IPS DF 19.7 (cell line): ENCODE data around the gene DDI1.

Experiments used
- DNase-seq: peaks from one replicate; pipeline ENCODE4 v3.0.0-alpha.2; 2013; ENCODE audit warnings: low read depth, low spot score

DDI1 gene

DNA sequence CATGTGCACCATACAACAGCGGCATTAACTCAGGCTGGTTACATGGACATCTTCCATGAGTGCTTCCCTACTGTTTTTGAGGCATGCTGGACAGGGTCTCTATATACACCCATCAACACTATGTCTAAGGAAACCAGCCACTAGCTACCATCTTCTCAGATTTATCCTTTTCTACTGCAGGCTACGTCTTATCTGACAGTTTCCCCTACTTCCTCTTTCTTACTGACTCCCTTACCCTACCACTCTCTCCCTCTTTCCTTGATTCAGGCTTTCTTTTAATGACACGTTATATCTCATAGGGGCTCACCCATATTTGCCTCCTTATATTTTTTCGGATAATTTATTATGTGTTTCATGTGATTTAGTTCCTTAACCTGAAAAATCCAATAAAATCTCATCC lies 41.8 kb downstream of the DDI1 start:
- no peak for DNase-seq

DNA sequence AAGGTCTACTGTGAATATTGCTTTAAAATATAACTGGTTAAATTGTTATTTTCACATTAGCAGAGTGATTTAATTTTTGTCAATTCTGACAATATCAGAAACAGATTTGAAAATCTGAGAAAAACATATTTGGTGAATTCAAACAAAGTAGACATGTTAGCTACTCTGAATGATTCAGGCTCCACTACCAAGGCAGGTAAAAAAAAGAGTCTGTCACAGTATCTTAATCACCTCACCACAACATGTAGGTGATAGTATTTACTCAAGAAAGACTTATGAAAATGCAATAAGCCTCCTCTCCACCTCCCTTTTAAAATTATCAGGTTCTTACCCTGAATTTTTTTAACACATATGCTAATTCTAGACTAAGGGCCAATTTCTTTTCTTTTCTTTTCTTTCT lies 42.6 kb downstream of the DDI1 start:
- DNase-seq: no peak

GRCh38 chr11:104086621-104087020 lies 50.2 kb downstream of the DDI1 start:
- DNase-seq: no peak
